ENCODE measurements around the gene BAHCC1. TPM values are rescaled to one million over a fixed set of nuclear protein-coding genes. Genes with fewer than 3 reads are reported as not detected.
A peak's percentile ranks its signal among the peaks of the same experiment; 100 is the strongest.

Gene BAHCC1
- total RNA-seq, 1 experiment from 2014 or later = 9.9 TPM

- H3K36me3 ChIP-seq (ENCODE audit: low read depth, low read length) = no peaks in the 10 kb centered on the region
- H3K9me2 ChIP-seq (replicated peaks; ENCODE audit: low read length) = no peaks in the 10 kb centered on the region
- no peak for ATAC-seq
These were observed 98.2 kb downstream of the BAHCC1 start for GRCh38 chr17:81493198-81494038.

GRCh38 chr17:81494626-81495377 is 99.5 kb downstream of the BAHCC1 start:
- H3K9me3 ChIP-seq (ENCODE audit: low read length) = no peaks in the 10 kb centered on the region
- intact Hi-C loops (cut with micrococcal nuclease) = no loop called here
- no peaks in the 10 kb centered on the region for H3F3A ChIP-seq (ENCODE audit: low read length, unreplicated experiment)
- DNase-seq (peak; percentile 34), ATAC-seq (0 out of 2 replicates have a peak, but pooled peaks have one; percentile 12)
- POLR2A ChIA-PET (ENCODE audit: unreplicated experiment) = no interaction called here
- no peak overlapping the region for H3K4me2 ChIP-seq (ENCODE audit: low read length)
- no peaks in the 10 kb centered on the region for H3K9me2 ChIP-seq (replicated peaks; ENCODE audit: low read length)
- H3K27me3 ChIP-seq (ENCODE audit: low read length) = no peaks in the 10 kb centered on the region
- CTCF ChIA-PET = no interaction called here
- H3K9ac ChIP-seq (ENCODE audit: low read length) = no peak overlapping the region
- no peak overlapping the region for H3K4me3 ChIP-seq (ENCODE audit: low read length)
- BruUV-seq (replicated peaks) = no TSS peak
- H3K4me1 ChIP-seq (ENCODE audit: insufficient read depth, low read length) = peaks cover 4% of the 10 kb centered on the region
- no peaks in the 10 kb centered on the region for H3K79me2 ChIP-seq (ENCODE audit: low read length)
- no peaks in the 10 kb centered on the region for H4K20me1 ChIP-seq (ENCODE audit: low read length)
- TF ChIP-seq CTCF (conservative IDR thresholded peaks at IDR 0.05; ENCODE audit: low read depth, low read length) = no peak
- TF ChIP-seq EZH2 (IDR thresholded peaks at IDR 0.05; ENCODE audit: low read length, unreplicated experiment) = no peak
- no peak for TF ChIP-seq EZH2phosphoT487 (IDR thresholded peaks at IDR 0.05; ENCODE audit: borderline replicate concordance, low read length)
- H3K27ac ChIP-seq (ENCODE audit: low read length) = no peak overlapping the region
- no peaks in the 10 kb centered on the region for H3K36me3 ChIP-seq (ENCODE audit: low read depth, low read length)
- H2AFZ ChIP-seq (ENCODE audit: low read length) = no peak overlapping the region

More at GRCh38 chr17:81493198-81494038, 98.2 kb downstream of the BAHCC1 start:
- Histone ChIP-seq H3K79me2 (ENCODE audit: low read length) (no peaks in the 10 kb centered on the region), H3K9ac (ENCODE audit: low read length) (no peak overlapping the region), H3K4me2 (ENCODE audit: low read length) (no peak overlapping the region), H4K20me1 (ENCODE audit: low read length) (no peaks in the 10 kb centered on the region), H3K4me3 (ENCODE audit: low read length) (no peak overlapping the region), H3K27ac (ENCODE audit: low read length) (no peak overlapping the region), H3K27me3 (ENCODE audit: low read length) (no peaks in the 10 kb centered on the region), H3K9me3 (ENCODE audit: low read length) (no peaks in the 10 kb centered on the region), H3F3A (ENCODE audit: low read length, unreplicated experiment) (no peaks in the 10 kb centered on the region), H2AFZ (ENCODE audit: low read length) (no peak overlapping the region), H3K4me1 (ENCODE audit: insufficient read depth, low read length) (peaks cover 6% of the 10 kb centered on the region)
- CTCF ChIA-PET = no interaction called here
- TF ChIP-seq CTCF (conservative IDR thresholded peaks at IDR 0.05; ENCODE audit: low read depth, low read length) (no peak), EZH2phosphoT487 (IDR thresholded peaks at IDR 0.05; ENCODE audit: borderline replicate concordance, low read length) (no peak), EZH2 (IDR thresholded peaks at IDR 0.05; ENCODE audit: low read length, unreplicated experiment) (no peak)
- no peak for DNase-seq
- BruUV-seq (replicated peaks) = no TSS peak
- POLR2A ChIA-PET (ENCODE audit: unreplicated experiment) = no interaction called here
- intact Hi-C loops (cut with micrococcal nuclease) = no loop called here
